Measurements from ENCODE around the gene ANAPC1.
"Not testable (repeated sequence)": the region's sequence is repeated elsewhere in the genome, so short reads cannot be mapped to it uniquely, and the experiment has no call there.

- TF ChIP-seq POLR2A (IDR thresholded peaks at IDR 0.05); CTCF (IDR thresholded peaks at IDR 0.05); EP300 (IDR thresholded peaks at IDR 0.05; ENCODE audit: low read depth): not testable (repeated sequence)
Observed at GRCh38 chr2:111830479-111830878, 53.5 kb downstream of the ANAPC1 start.
